Neural cell (in vitro differentiated cells): ENCODE measurements around the gene CKLF.

Experiments
- EP300 ChIP-seq: fragments of 450-650 bp; conservative IDR thresholded peaks from 2 replicates; pipeline ENCODE4 v1.6.1; 2014; ENCODE audit warnings: antibody characterized with exemption, mild to moderate bottlenecking, moderate library complexity; ENCODE audit not compliant: poor library complexity, severe bottlenecking
- EZH2 ChIP-seq: fragments of 200-600, 300-800 bp; shearing (Covaris generic), sonication (generic); IDR thresholded peaks from 2 replicates; pipeline ENCODE4 v1.6.1; 2014; ENCODE audit warnings: antibody characterized with exemption, low read length, borderline replicate concordance, mild to moderate bottlenecking; ENCODE audit not compliant: insufficient read depth, poor library complexity, severe bottlenecking
- POLR2AphosphoS5 ChIP-seq: IDR thresholded peaks from 2 replicates; pipeline ENCODE4 v1.6.1; 2012
- TAF1 ChIP-seq: IDR thresholded peaks from 2 replicates; pipeline ENCODE4 v1.6.1; 2012; ENCODE audit warnings: low read depth
- TF ChIP-seq, protein P1 (sequence below): fragments of 450-650 bp; IDR thresholded peaks from 2 replicates; pipeline ENCODE4 v1.5.1; 2014; ENCODE audit warnings: antibody characterized with exemption, mild to moderate bottlenecking, moderate library complexity; ENCODE audit not compliant: poor library complexity, severe bottlenecking
- TF ChIP-seq, protein P2 (sequence below): IDR thresholded peaks from 2 replicates; pipeline ENCODE4 v1.6.1; 2012; ENCODE audit warnings: borderline replicate concordance

DNA sequence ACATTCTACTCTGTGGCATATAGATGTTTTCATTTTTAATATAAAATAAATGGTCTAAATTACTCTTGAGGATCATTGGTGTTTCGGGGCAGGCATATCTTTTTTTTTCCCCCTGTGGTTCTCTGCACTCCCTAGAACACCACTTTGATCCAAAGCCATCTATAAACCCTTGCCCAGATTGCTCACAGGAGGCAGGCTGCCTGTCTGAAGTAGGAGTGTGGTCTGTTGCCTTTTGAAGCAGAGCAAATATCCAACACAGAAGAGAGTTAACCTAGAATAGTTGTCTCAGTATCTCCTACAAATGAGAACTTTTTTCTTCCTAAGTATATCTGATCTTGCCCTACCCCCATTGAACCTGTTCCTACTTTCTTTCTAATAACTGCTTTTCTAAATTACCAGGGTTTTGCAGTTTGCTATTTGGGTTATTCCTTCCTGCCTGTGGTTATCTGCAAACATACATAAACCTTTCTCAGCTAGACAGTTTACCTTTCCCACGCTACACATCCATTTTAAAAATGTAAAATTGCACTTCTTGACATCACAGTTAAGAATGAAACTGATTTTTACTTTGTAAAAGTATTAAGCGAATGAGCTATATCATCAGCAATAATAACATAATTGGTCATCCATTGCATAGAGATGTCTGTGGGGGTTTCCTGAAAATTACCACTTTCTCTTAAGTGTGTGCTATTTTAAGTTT is 9.2 kb downstream of the CKLF start:
- TF ChIP-seq, protein P1, sequence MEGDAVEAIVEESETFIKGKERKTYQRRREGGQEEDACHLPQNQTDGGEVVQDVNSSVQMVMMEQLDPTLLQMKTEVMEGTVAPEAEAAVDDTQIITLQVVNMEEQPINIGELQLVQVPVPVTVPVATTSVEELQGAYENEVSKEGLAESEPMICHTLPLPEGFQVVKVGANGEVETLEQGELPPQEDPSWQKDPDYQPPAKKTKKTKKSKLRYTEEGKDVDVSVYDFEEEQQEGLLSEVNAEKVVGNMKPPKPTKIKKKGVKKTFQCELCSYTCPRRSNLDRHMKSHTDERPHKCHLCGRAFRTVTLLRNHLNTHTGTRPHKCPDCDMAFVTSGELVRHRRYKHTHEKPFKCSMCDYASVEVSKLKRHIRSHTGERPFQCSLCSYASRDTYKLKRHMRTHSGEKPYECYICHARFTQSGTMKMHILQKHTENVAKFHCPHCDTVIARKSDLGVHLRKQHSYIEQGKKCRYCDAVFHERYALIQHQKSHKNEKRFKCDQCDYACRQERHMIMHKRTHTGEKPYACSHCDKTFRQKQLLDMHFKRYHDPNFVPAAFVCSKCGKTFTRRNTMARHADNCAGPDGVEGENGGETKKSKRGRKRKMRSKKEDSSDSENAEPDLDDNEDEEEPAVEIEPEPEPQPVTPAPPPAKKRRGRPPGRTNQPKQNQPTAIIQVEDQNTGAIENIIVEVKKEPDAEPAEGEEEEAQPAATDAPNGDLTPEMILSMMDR: no peak
- TF ChIP-seq EP300: no peak
- TF ChIP-seq POLR2AphosphoS5: no peak
- TF ChIP-seq EZH2: no peak
- TF ChIP-seq, protein P2, sequence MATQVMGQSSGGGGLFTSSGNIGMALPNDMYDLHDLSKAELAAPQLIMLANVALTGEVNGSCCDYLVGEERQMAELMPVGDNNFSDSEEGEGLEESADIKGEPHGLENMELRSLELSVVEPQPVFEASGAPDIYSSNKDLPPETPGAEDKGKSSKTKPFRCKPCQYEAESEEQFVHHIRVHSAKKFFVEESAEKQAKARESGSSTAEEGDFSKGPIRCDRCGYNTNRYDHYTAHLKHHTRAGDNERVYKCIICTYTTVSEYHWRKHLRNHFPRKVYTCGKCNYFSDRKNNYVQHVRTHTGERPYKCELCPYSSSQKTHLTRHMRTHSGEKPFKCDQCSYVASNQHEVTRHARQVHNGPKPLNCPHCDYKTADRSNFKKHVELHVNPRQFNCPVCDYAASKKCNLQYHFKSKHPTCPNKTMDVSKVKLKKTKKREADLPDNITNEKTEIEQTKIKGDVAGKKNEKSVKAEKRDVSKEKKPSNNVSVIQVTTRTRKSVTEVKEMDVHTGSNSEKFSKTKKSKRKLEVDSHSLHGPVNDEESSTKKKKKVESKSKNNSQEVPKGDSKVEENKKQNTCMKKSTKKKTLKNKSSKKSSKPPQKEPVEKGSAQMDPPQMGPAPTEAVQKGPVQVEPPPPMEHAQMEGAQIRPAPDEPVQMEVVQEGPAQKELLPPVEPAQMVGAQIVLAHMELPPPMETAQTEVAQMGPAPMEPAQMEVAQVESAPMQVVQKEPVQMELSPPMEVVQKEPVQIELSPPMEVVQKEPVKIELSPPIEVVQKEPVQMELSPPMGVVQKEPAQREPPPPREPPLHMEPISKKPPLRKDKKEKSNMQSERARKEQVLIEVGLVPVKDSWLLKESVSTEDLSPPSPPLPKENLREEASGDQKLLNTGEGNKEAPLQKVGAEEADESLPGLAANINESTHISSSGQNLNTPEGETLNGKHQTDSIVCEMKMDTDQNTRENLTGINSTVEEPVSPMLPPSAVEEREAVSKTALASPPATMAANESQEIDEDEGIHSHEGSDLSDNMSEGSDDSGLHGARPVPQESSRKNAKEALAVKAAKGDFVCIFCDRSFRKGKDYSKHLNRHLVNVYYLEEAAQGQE: no peak
- TF ChIP-seq TAF1: no peak
